SHP77 (cell line): ENCODE measurements around the gene CTSE.
"Not testable (repeated sequence)": the region's sequence is repeated elsewhere in the genome, so short reads cannot be mapped to it uniquely, and the experiment has no call there.

Experiments
- DNase-seq, 2 experiments: peaks; one replicate each; lab custom pipeline; 2025; lab: John Stamatoyannopoulos, UW

The CTSE gene

GRCh38 chr1:206023695-206024094 is at the start of gene CTSE:
TSS of gene CTSE (minus strand) at chr1:206023895. CDS start at chr1:206023791, 104 bp downstream.
- no peak for DNase-seq

- DNase-seq, result no peak
These were observed 47.1 kb upstream of the CTSE start for GRCh38 chr1:206070627-206071304.

GRCh38 chr1:206068314-206068713 is 44.6 kb upstream of the CTSE start:
- no peak for DNase-seq

- DNase-seq, result no peak
These were observed 44.0 kb upstream of the CTSE start for GRCh38 chr1:206067486-206068227.

- DNase-seq, result no peak
These were observed 42.9 kb upstream of the CTSE start for GRCh38 chr1:206066479-206067171.

GRCh38 chr1:206065547-206066145 is 42.0 kb upstream of the CTSE start:
- DNase-seq, result no peak

GRCh38 chr1:206064501-206064900 is 40.8 kb upstream of the CTSE start:
- not testable (repeated sequence) for DNase-seq

- DNase-seq, result not testable (repeated sequence)
These were observed 40.3 kb upstream of the CTSE start for GRCh38 chr1:206064001-206064400.

- DNase-seq, result no peak
These were observed 38.8 kb upstream of the CTSE start for GRCh38 chr1:206062464-206062863.

- no peak for DNase-seq
These were observed 37.1 kb upstream of the CTSE start for GRCh38 chr1:206060844-206061243.

GRCh38 chr1:206059355-206059915 is 35.7 kb upstream of the CTSE start:
- DNase-seq, result no peak

GRCh38 chr1:206058927-206059292 is 35.2 kb upstream of the CTSE start:
- no peak for DNase-seq

- DNase-seq, result not testable (repeated sequence)
These were observed 34.7 kb upstream of the CTSE start for GRCh38 chr1:206058289-206058926.

- DNase-seq, result not testable (repeated sequence)
These were observed 32.1 kb upstream of the CTSE start for GRCh38 chr1:206055639-206056323.

- DNase-seq, result not testable (repeated sequence)
These were observed 31.5 kb upstream of the CTSE start for GRCh38 chr1:206055069-206055625.

GRCh38 chr1:206053616-206054015 is 29.9 kb upstream of the CTSE start:
- not testable (repeated sequence) for DNase-seq

- DNase-seq, result not testable (repeated sequence)
These were observed 29.4 kb upstream of the CTSE start, which contains the start of gene RHEX for GRCh38 chr1:206052919-206053610. TSS of gene RHEX (plus strand) at chr1:206053173. CDS start at chr1:206097829, 44,656 bp downstream.

GRCh38 chr1:206052231-206052865 is 28.7 kb upstream of the CTSE start:
- DNase-seq, result not testable (repeated sequence)

GRCh38 chr1:206050655-206051235 is 27.1 kb upstream of the CTSE start:
- DNase-seq, result no peak
